GM19035 (cell line): Measurements from ENCODE around the gene GARIN5A.
A peak's percentile ranks its signal among the peaks of the same experiment; 100 is the strongest.

Experiments
- ATAC-seq: cut with Tn5 transposase; IDR thresholded peaks from one replicate; pipeline ENCODE4 v1.9.1; 2021; ENCODE audit not compliant: unreplicated experiment

GARIN5A gene

DNA sequence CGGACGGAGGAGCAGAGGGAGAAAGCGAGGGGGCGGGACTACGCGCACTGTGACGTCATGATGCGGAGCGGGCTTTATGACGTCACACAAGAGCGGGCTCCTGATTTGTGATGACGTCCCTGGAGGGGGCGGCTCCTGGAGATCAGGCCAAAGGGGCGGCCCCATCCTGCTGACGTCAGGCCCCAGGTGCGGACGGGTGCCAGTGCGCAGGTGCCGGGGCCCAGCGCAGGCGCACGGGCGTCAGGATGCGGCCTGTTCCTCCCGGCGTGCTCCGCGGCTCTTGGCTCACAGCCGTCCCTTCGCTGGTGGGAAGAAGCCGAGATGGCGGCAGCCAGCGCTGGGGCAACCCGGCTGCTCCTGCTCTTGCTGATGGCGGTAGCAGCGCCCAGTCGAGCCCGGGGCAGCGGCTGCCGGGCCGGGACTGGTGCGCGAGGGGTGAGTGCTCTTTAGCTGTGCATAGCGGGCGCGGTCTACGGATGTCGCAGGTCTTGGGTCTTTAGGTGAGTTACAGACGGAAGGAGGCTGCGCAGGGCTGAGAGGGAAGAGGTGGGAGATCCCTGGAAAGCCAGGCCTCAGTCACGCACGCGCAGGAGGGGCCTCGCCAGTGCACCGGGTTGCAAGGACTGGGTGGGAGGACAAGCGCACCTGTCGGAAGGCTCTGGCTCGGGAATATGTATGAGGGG, at the start of gene GARIN5A, which contains the start of gene EMC10:
Gene GARIN5A, minus strand, starts transcription at position 625 of the 683 bp plus-strand sequence. Its CDS starts 460 bp downstream, at position 165.
Gene EMC10, plus strand, starts transcription at position 284 of the 683 bp plus-strand sequence. Its CDS starts 38 bp downstream, at position 322.
- peak; percentile 82 for ATAC-seq

DNA sequence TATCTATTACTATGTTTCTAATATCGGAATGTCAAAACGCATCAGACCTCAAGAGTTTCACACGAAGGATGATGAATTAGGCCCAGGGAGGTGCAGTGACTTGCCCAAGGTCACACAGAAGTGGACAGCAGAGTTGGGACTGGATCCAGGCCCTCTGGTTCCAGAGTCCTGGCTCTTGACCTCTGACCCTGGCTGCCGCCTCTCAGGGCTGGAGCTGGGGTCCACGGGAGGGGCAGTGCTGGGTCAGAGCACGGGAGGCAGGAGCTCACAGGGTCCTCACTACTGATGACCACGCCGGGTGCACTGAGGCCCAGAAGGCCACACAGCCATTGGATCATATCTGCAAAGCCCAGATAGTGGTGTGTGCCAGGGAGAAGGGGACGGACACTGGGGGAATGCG, 46.2 kb upstream of the GARIN5A start:
- ATAC-seq = no peak

DNA sequence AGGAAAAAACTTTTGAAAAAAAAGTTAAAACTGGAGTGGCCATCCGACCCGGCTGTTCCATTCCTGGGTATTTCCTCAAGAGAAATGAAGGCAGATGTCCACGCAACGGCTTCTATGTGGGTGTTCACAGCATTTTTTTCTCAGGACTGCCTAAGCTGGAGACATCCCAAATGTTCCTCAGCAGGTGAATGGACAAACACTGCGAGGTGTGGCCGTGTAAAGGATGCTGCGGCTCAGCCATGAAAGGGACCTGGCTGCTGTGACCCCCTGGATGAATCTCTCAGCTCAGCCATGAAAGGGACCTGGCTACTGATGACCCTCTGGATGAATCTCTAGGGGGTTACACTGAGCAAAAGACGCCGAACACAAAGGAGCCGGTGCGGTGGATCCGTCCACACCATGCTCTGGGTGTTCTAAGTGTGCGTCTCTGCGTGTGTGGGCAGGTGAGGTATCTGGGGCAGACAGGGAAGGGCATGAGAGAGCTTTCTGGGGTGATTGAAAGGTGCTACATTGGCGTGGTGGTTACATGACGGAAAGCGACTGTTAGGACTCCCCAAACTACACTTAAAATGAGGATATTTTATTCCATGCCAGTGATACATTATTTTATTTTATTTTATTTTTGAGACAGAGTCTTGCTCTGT, 44.3 kb upstream of the GARIN5A start:
- ATAC-seq = no peak

DNA sequence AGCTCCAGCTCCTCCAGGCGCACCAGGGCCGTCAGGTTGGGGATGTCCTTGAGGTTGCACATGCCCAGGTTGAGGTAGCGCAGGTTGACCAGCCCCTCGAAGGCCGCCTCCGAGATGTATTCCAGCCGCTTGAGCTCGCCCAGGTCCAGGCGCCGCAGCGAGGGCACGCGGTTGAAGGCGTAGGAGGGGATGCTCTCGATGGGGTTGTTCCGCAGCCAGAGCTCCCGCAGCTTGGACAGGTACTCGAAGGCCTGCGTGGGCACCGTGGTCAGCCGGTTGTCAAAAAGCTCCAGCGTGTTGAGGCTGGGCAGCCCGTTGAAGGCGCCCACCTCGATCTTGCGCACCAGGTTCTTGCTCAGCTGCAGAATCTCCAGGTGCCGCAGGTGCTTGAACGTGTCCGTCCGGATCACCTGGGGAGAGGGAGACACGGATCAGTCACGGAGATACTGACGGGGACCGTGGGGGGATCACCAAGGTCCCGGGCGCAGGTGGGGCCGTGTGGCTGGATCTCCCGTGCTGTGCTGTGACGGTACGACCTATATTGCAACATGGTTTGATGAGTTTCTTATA, 42.4 kb upstream of the GARIN5A start:
- no peak for ATAC-seq

DNA sequence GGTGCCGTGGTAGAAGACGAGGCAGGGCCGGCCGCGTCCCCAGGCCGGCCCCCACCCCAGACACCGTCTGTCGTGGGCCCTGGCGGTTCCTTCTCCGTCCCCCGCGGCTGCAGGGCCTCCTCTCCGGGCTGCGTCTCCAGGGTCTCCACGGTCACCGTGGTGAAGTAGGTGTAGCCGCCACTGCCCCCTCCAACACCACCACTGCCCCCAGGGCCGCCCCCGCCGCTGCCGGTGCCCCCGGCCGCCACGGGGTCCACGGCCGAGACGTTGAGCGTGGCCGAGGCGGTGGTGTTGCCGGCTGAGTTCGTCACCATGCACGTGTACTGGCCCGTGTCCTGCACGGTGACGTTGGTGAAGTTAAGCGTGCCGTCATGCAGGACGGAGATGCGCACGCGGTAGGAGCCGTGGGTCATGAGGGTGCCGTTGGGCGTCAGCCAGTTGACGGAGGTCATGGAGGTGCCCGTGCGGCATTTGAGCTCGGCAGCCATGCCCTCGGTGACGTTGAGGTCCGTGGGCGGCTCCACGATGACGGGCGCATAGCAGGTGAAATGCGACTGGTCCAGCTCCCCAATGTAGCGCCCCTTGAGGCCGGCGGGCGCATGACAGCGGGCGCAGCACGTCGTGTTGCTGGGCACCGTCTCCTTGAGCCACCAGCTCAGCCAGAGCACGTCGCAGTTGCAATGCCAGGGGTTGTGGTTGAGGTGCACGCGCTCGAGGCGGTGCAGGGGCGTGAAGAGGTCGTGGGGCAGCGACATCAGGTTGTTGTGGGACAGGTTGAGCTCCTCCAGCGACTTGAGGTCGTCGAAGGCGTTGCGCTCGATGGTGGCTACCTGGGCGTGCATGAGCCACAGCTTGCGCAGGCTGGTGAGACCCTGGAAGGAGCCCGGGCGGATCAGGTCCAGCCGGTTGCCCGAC, 41.7 kb upstream of the GARIN5A start:
- ATAC-seq = no peak

DNA sequence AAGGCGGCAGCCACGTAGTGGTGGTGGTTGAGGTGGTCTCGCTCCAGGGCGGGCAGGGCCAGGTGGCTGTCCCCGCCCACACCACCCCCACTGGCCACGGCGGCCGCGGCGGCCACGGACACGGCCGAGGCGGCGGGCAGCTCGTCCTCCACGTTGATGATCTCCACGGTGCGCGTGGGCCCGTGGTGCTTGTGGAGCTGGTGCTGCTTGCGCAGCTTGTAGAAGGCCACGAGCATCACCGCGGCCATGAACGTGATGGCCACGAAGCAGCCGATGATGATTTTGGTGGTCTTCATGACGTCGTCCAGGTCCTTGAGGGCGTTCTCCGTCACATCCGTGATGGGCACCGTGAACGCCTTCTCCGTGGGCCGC, 41.0 kb upstream of the GARIN5A start:
- no peak for ATAC-seq

DNA sequence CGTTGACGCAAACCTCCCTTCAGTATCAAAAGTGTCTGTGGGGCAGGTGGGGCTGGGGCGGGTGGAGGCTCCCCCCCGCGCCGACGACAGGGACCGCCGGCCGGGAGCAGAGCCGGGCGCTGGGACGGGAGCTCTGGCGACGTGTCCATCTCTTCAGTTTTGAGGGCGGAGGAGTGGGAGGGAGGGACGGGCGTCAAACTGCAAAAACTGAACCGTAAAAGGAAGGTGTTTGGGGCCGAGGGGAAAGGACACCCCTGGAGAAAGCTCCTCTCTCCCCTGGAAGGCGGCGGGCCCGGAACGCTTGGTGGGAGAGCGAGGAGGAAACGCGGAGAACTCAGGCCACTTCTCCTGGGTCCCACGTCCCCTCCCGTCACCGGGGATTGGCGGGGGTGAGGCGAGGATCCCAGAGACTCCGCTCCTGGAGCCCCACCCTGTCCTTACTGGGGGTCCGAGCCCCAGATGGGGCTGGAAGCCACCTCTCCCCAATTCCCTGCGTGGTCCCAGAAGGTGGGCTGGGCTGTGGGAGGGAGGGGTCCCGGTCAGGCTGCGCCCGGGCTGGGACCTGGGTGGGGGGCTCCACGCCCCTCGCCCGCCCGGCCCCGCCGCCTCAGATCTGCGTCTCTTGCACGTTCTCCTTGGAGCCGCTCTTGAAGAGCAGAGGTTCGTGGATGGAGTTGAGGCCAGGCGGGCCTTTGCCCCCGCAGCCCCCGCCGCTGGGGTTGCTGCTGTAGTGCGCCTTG, 40.5 kb upstream of the GARIN5A start:
- no peak for ATAC-seq

DNA sequence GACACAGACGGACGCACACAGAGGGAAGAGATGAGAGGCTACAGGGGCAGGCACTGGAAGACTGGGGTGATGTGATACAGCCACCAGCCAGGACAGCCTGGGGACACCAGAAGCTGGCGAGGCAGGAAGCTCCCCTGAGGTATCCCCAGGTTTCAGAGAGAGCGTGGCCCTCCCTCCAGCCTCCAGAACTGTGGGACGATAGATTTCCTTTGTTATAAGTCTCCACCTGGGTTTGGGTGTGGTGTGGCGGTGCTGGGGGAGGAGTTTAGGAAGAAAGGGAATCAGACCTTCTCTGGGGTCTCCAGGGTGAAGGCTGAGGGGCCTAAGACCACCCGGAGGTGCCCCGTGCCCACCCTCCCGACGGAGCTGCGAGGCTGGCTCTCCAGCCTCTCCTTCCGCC, 39.8 kb upstream of the GARIN5A start:
- ATAC-seq = no peak

DNA sequence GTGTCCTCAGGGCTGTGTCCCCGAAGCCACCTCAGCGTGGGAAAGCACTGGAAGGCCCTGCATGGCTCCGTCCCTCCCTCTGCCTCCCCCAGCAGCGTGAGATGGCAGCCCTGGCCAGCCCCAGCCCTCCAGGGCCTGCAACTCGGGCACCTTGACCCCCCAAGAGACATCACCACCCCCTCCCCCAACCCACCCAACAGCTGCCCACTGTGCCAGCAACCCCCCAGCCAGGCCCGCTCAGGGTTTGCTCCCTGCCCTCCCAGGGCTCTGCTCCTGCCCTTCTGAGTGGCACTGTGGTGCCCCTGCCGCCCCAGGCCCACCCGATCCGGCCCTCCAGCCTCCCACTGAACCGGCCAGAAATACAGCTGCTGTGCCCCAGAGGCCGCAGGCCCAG, 38.5 kb upstream of the GARIN5A start:
- no peak for ATAC-seq

DNA sequence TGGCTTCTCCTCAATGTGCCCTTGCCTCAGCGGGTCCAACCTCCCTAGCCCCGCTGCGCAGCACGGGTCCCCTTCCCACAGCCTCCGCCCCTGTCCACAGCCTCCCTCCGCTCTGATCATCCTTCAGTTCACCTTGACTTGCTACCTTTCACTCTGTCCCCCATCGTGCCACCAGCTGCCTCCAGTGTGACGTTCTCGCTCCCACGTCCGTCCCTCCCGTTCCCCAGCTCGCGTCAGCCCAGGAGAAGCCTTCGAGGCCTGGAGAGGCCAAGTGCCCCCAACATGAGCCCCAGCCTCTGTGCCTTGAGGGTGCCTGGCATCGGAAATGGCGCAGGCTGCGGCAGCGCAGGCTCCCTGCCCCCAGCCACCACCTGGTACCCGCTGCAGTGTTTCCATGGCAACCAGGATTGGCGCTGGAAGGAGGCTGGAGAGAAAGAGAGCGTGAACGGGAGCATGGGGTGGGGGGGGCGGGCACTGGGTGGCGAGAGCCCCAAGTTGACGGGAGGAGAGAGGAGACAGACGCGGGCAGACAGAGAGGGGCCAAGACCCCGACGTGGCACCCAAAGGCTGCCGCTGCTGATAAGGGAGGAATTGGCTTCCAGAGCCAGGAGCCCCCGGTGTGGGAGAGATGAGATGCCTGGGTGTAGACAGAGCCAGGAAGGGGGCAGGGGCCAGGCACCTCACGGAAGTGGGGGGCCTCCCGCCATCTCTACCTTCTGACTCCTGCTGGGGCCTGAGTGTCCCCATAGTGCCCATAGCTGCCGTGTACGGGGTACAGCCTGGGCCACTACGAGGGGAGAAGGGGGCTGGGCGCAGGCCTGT, 37.9 kb upstream of the GARIN5A start:
- no peak for ATAC-seq

DNA sequence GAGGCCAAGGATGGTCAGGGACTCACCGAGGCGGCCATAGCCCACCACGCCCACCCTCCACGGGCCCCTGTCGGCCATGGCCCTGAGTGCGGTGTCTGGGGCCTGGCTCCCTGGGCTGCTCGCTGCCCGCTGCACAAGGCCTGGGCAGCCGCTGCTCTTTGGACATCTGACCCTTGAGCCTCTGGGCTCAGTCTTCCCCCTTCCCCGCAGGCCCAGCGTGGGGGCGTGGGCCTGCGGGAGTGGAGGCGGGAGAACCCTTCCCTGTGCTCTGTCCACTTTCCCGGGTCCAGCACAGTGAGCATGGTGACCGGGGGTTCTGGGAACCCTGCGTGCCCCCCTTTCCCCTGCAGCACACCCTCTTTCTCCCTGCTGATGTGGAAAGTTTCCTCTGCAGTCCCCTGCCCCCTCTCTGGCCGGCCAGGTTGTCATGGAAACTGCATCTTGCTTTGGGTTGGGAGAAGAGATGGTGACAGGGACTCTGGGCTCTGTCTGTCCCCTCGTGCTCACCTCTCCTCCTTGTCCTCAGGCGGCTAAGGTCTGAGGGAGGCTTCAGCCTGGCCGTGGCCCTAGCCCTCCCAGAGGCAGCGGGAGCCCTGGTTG, 37.2 kb upstream of the GARIN5A start, which contains the start of gene ASPDH:
Gene ASPDH, minus strand, starts transcription at position 168 of the 600 bp plus-strand sequence. Its CDS starts 90 bp downstream, at position 78.
- ATAC-seq = no peak

DNA sequence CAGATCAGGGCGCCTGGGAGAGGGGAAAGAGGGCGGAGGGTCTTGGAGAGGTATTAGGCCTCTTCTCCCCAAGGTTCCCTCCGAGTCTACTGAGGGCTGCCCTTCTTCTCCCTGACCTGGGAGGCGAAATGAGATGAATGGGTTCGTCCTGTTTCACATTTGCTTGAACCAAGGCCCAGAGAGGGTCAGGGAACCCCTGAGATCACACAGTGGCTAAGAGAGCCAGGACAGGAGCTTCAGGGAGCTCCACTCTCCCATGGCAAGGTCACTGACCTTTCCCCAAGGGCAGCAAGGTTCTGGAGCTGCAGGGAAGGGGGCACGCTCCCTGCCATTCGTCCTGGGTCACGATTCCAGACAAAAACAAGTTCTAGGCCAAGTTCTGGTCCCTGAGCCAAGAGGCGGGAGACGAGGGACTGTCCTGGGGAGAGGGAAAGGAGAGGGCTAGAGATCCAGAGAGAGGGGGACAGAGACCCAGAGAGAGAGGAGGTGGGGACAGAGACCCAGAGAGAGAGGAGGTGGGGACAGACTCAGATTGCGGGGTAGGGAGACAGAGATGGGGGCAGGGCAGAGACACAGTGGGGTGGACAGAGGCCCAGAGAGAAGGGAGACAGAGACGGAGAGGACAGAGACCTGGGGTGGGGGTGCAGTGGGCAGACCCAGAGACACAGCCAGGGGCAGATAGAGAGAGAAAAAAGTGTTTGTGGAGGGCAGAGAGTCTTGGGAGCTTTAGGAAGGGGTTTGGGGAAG, 36.5 kb upstream of the GARIN5A start:
- no peak for ATAC-seq

DNA sequence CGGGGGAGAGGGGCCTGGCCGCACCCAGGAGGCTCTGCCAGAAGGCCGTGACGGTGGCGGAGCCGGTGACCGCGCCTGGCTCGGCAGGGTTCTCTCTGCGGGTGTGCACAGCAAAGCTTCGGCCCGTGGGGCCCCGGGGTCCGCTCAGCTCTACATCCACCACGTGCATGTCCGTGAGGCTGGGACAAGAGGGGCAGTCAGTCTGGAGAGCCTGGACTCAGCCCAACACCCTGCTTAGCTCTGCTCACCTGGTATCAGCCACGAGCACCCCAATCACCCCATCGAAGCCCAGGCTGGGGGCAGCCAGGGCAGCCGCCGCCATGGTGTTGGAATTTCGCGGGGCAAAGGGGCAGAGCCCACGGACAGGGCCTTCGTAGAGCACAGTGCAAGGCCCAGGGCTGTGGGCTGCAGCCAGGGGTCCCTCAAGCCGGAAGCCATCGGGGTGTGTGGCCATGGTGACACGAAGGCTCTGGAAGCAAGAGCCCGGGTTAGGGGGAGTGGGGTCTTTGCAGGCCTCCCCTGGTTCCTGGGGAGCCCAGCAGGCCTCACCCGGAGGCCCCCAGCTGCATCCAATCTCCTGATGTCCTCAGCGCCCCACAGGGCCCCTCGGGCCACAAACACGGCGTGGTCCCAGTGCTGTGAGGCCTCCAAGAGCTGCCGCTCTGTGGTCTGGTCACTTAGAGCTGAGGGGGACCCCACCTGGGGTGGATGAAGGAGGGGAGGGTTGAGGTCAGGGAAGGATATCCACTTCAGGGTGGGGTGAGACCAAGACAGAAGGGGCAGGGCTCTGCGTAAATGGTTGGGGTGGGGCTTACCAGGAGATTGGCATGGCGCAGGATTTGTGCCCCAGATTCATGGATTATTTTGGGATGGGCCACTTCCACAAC, 35.7 kb upstream of the GARIN5A start:
- no peak for ATAC-seq

DNA sequence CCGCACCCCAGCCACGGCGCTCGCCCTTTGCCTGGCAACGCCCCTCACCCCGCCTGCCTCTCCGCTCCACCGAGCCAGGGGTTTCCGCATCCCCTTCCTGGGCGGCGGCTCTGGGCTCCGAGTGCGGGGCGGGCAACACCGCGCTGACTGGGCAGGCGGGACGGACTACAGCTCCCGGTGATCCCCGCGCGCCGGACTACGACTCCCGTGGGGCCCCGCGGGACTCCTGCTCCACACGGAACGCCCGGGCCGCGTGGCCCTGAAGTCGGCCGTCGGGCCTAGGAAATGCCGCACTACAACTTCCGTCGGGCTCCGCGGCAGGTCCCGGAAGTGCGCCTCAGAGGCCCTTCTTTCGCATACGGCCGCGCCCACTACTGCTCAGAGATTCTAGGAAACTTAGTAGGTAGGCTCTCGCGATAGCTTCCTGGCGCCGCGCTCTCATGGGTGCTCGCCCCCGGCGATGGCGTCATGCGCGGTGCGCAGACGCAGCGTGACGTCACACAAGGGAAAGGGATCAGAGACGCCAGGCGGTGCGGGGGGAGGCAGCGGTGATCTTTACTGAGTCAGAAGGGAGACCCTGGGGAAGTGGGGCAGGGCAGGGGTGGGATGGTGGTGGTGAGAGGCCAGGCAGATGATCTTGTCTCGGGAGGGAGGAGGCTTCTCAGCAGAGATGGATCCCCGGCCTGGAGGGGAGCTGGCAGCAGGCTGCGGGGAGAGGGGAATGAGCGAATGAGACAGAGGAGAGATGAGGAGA, 34.6 kb upstream of the GARIN5A start, which contains the start of gene JOSD2:
Gene JOSD2, minus strand, starts transcription at position 123 of the 754 bp plus-strand sequence. CDS start 760 bp downstream, outside the sequence.
- peak; percentile 83 for ATAC-seq

DNA sequence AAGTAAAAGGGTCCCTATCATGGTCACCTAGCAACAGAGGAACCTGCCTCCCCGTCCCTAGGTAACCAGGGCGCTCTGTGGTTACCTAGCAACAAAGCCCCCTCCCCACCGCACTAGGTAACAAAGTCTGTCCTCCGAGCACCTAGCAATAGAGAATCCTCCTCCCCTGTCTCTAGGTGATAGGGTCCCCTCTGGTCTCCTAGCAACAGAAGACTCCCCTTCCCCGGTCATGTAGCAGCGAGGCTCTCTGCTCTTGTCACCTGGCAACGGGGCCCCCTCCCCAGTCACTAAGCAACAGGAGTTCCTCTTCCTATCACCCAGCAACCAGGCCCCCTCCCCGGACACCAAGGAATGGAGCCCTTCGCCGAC, 34.0 kb upstream of the GARIN5A start:
- ATAC-seq = no peak

DNA sequence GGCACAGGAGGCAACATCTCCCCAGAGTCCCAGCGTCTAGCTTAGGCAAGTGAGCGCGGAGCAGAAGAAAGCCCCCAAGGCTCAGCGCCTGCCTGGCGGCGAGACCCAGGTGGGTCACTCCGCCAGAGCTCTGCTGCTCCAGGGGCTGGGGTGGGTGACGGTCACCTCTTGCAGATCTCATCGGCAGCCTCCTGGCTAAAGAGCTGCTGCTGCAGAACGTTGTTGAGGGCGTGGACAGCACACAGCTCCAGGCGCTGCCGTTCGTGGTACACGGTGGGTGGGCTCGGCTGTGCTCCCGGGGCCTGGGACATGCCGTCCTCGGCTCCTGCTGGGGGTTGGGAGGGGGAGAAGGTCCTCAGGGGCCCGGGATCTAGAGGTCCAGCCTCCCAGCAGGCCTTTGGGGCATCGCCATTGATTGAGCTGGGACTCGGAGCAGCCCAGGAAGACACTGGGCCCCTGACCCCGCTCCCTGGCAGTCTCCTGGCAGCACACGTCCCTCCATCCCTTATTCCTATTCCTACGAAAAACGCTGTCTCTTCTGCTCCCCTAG, 33.5 kb upstream of the GARIN5A start:
- no peak for ATAC-seq
